GM12878 (cell line): ENCODE measurements around the gene PMM1.

Source experiments
- BHLHE40 ChIP-seq, 2 experiments: fragments of 450-650 bp in 1 of 2; IDR thresholded peaks; 2 replicates each; pipeline ENCODE4 v1.6.1; 2011 to 2017; ENCODE audit warnings: low read depth in 2 of 2, borderline replicate concordance in 1 of 2, improper control_type of control experiment in 1 of 2, low read length in 1 of 2, mild to moderate bottlenecking in 1 of 2
- CBFB ChIP-seq: IDR thresholded peaks from 2 replicates; pipeline ENCODE4 v1.6.1; 2016; ENCODE audit warnings: antibody characterized with exemption, low read depth
- LARP7 ChIP-seq: fragments of 450-650 bp; IDR thresholded peaks from 2 replicates; pipeline ENCODE4 v1.6.1; 2017; ENCODE audit warnings: mild to moderate bottlenecking
- MYC ChIP-seq: IDR thresholded peaks from 2 replicates; pipeline ENCODE4 v1.6.1; 2011; ENCODE audit warnings: mild to moderate bottlenecking, low read length, moderate library complexity, inconsistent platforms; ENCODE audit not compliant: insufficient read depth, insufficient replicate concordance, insufficient read length, severe bottlenecking
- RCOR1 ChIP-seq: conservative IDR thresholded peaks from 2 replicates; pipeline ENCODE4 v1.6.1; 2012; ENCODE audit warnings: low read depth, low read length, improper control_type of control experiment
- RFX5 ChIP-seq: IDR thresholded peaks from 2 replicates; pipeline ENCODE4 v1.6.1; 2011; ENCODE audit warnings: low read depth, low read length, improper control_type of control experiment
- SP1 ChIP-seq: IDR thresholded peaks from one replicate; pipeline ENCODE4 v1.6.1; 2011; ENCODE audit warnings: low read depth, low read length
- SREBF2 ChIP-seq: IDR thresholded peaks from 2 replicates; pipeline ENCODE4 v1.6.1; 2012; ENCODE audit warnings: mild to moderate bottlenecking, low read length
- SRF ChIP-seq, 2 experiments: IDR thresholded peaks; 2 replicates each; pipeline ENCODE4 v1.6.1; 2011; ENCODE audit warnings: low read depth in 2 of 2, low read length in 2 of 2, mild to moderate bottlenecking in 1 of 2, moderate library complexity in 1 of 2
- TAF1 ChIP-seq: IDR thresholded peaks from 2 replicates; pipeline ENCODE4 v1.6.1; 2011; ENCODE audit warnings: mild to moderate bottlenecking, low read depth, low read length, borderline replicate concordance
- TF ChIP-seq, protein P1 (sequence below), 3 experiments: IDR thresholded peaks in 2 of 3; conservative IDR thresholded peaks in 1 of 3; 2 replicates each; pipeline ENCODE4 v1.5.1; 2011; ENCODE audit warnings: low read depth in 3 of 3, low read length in 3 of 3, mild to moderate bottlenecking in 3 of 3, control low read depth in 2 of 3, moderate library complexity in 2 of 3, inconsistent platforms in 1 of 3, mixed read lengths in 1 of 3; ENCODE audit not compliant: control insufficient read depth in 2 of 3, insufficient read depth in 1 of 3; ENCODE audit errors: extremely low read depth in 1 of 3

DNA sequence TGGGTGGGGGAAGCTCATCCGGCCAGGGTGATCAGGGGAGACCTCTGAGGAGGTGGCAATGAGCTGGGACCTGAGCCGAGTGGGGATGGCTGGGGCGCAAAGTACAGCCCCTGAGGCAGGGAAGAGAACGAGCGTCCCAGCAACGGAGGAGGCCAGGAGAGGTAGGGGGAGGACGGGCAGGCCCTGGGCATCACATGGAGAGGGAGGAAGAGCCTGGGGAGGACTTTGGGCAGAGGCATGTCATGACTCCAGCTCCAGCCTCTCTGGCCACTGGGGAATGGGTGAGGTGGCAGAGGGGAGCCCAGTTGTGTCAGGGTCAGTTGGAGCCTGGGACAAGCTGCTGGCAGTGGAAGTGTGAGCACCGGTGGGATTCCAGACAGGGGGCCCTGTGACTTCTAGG, 11.5 kb downstream of the PMM1 start:
- TF ChIP-seq, protein P1, sequence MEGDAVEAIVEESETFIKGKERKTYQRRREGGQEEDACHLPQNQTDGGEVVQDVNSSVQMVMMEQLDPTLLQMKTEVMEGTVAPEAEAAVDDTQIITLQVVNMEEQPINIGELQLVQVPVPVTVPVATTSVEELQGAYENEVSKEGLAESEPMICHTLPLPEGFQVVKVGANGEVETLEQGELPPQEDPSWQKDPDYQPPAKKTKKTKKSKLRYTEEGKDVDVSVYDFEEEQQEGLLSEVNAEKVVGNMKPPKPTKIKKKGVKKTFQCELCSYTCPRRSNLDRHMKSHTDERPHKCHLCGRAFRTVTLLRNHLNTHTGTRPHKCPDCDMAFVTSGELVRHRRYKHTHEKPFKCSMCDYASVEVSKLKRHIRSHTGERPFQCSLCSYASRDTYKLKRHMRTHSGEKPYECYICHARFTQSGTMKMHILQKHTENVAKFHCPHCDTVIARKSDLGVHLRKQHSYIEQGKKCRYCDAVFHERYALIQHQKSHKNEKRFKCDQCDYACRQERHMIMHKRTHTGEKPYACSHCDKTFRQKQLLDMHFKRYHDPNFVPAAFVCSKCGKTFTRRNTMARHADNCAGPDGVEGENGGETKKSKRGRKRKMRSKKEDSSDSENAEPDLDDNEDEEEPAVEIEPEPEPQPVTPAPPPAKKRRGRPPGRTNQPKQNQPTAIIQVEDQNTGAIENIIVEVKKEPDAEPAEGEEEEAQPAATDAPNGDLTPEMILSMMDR (IDR thresholded peaks at IDR 0.05 in 2 of 3, conservative IDR thresholded peaks at IDR 0.05 in 1 of 3; ENCODE audit: control insufficient read depth in 2 of 3, extremely low read depth in 1 of 3, insufficient read depth in 1 of 3, low read depth in 3 of 3, low read length in 3 of 3) = no peak
- no peak for TF ChIP-seq BHLHE40 (IDR thresholded peaks at IDR 0.05; ENCODE audit: borderline replicate concordance in 1 of 2, low read depth in 2 of 2, low read length in 1 of 2)
- no peak for TF ChIP-seq SP1
- no peak for TF ChIP-seq RCOR1
- no peak for TF ChIP-seq RFX5
- TF ChIP-seq SREBF2 = no peak
- TF ChIP-seq LARP7 = no peak
- TF ChIP-seq SRF (IDR thresholded peaks at IDR 0.05; ENCODE audit: low read depth in 2 of 2, low read length in 2 of 2) = no peak
- no peak for TF ChIP-seq MYC
- no peak for TF ChIP-seq CBFB
- no peak for TF ChIP-seq TAF1
